ENCODE results near the gene VPS72. TPM values are rescaled to one million over a fixed set of nuclear protein-coding genes. Genes with fewer than 3 reads are reported as not detected.

The VPS72 gene
- total RNA-seq (2021): 87.2 to 103 TPM (median 97.6 TPM) in 3 replicates
- percentile 79 among the genes with signal in this experiment for Bru-seq, nascent RNA
- long read RNA-seq, experiment 1, transcript VPS72-202 (6 exons, 1,527 nt): major isoform, 251 of 278 reads
- long read RNA-seq, experiment 1, partial matches to known transcripts: 12 of 278 reads
- long read RNA-seq, experiment 1, other reads (novel, unspliced or antisense): 11 of 278 reads
- long read RNA-seq, experiment 2, transcript VPS72-202 (6 exons, 1,527 nt): major isoform, 70 of 109 reads
- long read RNA-seq, experiment 2, partial matches to known transcripts: 17 of 109 reads
- long read RNA-seq, experiment 2, other reads (novel, unspliced or antisense): 21 of 109 reads
- long read RNA-seq, experiment 3, transcript VPS72-202 (6 exons, 1,527 nt): major isoform, 179 of 191 reads
- long read RNA-seq, experiment 3, partial matches to known transcripts: 1 of 191 reads
- long read RNA-seq, experiment 3, other reads (novel, unspliced or antisense): 9 of 191 reads

GRCh38 chr1:151189637-151190445, at the start of gene VPS72:
VPS72 (minus strand) TSS chr1:151190197; CDS start chr1:151190121, 76 bp downstream.
- peak within 1 kb of the TSS; percentile 99 for H3K4me3 Mint-ChIP-seq
- TF ChIP-seq ETV6 (CRISPR knock-in tag; IDR thresholded peaks at IDR 0.05): peak; percentile 95
- peak; percentile 44; the same call in 1 of the 2 replicates for TF ChIP-seq USF2 (CRISPR knock-in tag; IDR thresholded peaks at IDR 0.05)
- peak; percentile 92 for TF ChIP-seq ZNF423 (CRISPR knock-in tag; IDR thresholded peaks at IDR 0.05)
- TF ChIP-seq ATF3 (CRISPR knock-in tag; conservative IDR thresholded peaks at IDR 0.05): no peak
- peak; percentile 59; the same call in 1 of the 2 replicates for TF ChIP-seq ARID4B (CRISPR knock-in tag; IDR thresholded peaks at IDR 0.05; ENCODE audit: borderline replicate concordance)
- TF ChIP-seq SP1 (CRISPR knock-in tag; conservative IDR thresholded peaks at IDR 0.05): peak; percentile 89
- peak; percentile 85; the same call in 1 of the 2 replicates for TF ChIP-seq FOXK1 (CRISPR knock-in tag; IDR thresholded peaks at IDR 0.05)
- no peak for TF ChIP-seq ATF2 (CRISPR knock-in tag; IDR thresholded peaks at IDR 0.05; ENCODE audit: borderline replicate concordance, low read depth)
- TF ChIP-seq HMGXB4 (CRISPR knock-in tag; IDR thresholded peaks at IDR 0.05): peak; percentile 38; the same call in 1 of the 2 replicates
- no peak for TF ChIP-seq GTF2I (CRISPR knock-in tag; conservative IDR thresholded peaks at IDR 0.05)
- peak; percentile 68 for TF ChIP-seq MAX (CRISPR knock-in tag; IDR thresholded peaks at IDR 0.05)
- no peak for TF ChIP-seq E2F1 (CRISPR knock-in tag; IDR thresholded peaks at IDR 0.05)
- TF ChIP-seq TEAD1 (CRISPR knock-in tag; IDR thresholded peaks at IDR 0.05): peak; percentile 75
- no peak for TF ChIP-seq USF1 (CRISPR knock-in tag; IDR thresholded peaks at IDR 0.05)
- no peak for TF ChIP-seq NR2C2 (CRISPR knock-in tag; IDR thresholded peaks at IDR 0.05)
- TF ChIP-seq CREM (CRISPR knock-in tag; IDR thresholded peaks at IDR 0.05): no peak
- TF ChIP-seq ELF4 (CRISPR knock-in tag; IDR thresholded peaks at IDR 0.05; ENCODE audit: low read depth): no peak
- peak; percentile 67; the same call in 1 of the 2 replicates for TF ChIP-seq FOXP4 (CRISPR knock-in tag; IDR thresholded peaks at IDR 0.05)
- TF ChIP-seq GABPB1 (CRISPR knock-in tag; IDR thresholded peaks at IDR 0.05): peak; percentile 86
- no peak for TF ChIP-seq ZNF671 (CRISPR knock-in tag; IDR thresholded peaks at IDR 0.05)
- TF ChIP-seq KAT7 (CRISPR knock-in tag; IDR thresholded peaks at IDR 0.05; ENCODE audit: borderline replicate concordance): no peak

More at GRCh38 chr1:151189637-151190445, at the start of gene VPS72:
- DNase-seq (ENCODE audit: low spot score) (peak; percentile 83), ATAC-seq (peak; percentile 93)
- ChIA-PET CTCF (interaction anchor here (0.6 to 3.1 kb wide), 14 partner anchors 14 to 151 kb away, joined by 3 to 24 read pairs (median 4); partner anchors contain the start of genes C1orf56, GABPB2, PSMD4 and TMOD4), POLR2A (interaction anchor here (0.7 to 1.0 kb wide), 8 partner anchors 9 to 141 kb away, joined by 3 to 6 read pairs (median 4); partner anchors contain the start of genes PIP5K1A and SCNM1)
- peak within 1 kb of the TSS; percentile 97 for H3K27ac Mint-ChIP-seq
- H3K27me3 Mint-ChIP-seq (ENCODE audit: low read depth): no peaks in the 10 kb centered on the region; the same call in 1 of the 2 replicates
- H3K36me3 Mint-ChIP-seq: peaks cover 12% of the 10 kb centered on the region
- peaks cover 9% of the 10 kb centered on the region for H3K4me1 Mint-ChIP-seq
- no peaks in the 10 kb centered on the region for H3K9me3 Mint-ChIP-seq
